Colonic mucosa (tissue), 4 donors: Measurements from ENCODE around the gene ALX4. TPM values are rescaled to one million over a fixed set of nuclear protein-coding genes. Genes with fewer than 3 reads are reported as not detected.

Experiments used
- DNase-seq: peaks from one replicate; pipeline ENCODE4 v3.0.0-alpha.2; 2020
- H3K27ac ChIP-seq: fragments of 200-600 bp; one replicate; pipeline ENCODE4 v1.8.0; 2021
- H3K27me3 ChIP-seq: fragments of 200-600 bp; one replicate; pipeline ENCODE4 v1.8.0; 2021
- H3K36me3 ChIP-seq: fragments of 200-600 bp; one replicate; pipeline ENCODE4 v1.8.0; 2021
- H3K4me1 ChIP-seq: fragments of 200-600 bp; one replicate; pipeline ENCODE4 v1.8.0; 2021; ENCODE audit warnings: mild to moderate bottlenecking
- H3K4me3 ChIP-seq: fragments of 200-600 bp; one replicate; pipeline ENCODE4 v1.8.0; 2021
- H3K9ac ChIP-seq, 2 donors: one replicate each; pipeline ENCODE4 v1.7.0; 2013; ENCODE audit warnings: control low read depth in 2 of 2, low read depth in 2 of 2, low read length in 2 of 2
- H3K9me3 ChIP-seq: fragments of 200-600 bp; one replicate; pipeline ENCODE4 v1.8.0; 2021
- intact Hi-C: fragments of 100-400 bp; cut with DNase I; formaldehyde crosslinking; loops from one replicate; pipeline ENCODE4 v1.14.1; 2022
- total RNA-seq, 2 donors: library from RNA; stranded (reverse); fragmentation: NEBNext Ultra II Directional in 1 of 2; extraction: Animal tissue kit (Norgen Biotek cat#: 25700) in 1 of 2; gene quantifications; one replicate each; pipeline ENCODE4 v1.2.1, GENCODE V29; 2021
- TF ChIP-seq, protein P1 (sequence below): fragments of 200-600 bp; IDR thresholded peaks from one replicate; pipeline ENCODE4 v1.8.0; 2022; ENCODE audit warnings: antibody characterized with exemption, mild to moderate bottlenecking
- donor health status: healthy.
- donor health status: DM: no; HTN: no; CAD: no.
- donor health status: DM: no; HTN: no; CAD: no.

The ALX4 gene
- total RNA-seq, 2 donors from 2014 or later = not detected

DNA sequence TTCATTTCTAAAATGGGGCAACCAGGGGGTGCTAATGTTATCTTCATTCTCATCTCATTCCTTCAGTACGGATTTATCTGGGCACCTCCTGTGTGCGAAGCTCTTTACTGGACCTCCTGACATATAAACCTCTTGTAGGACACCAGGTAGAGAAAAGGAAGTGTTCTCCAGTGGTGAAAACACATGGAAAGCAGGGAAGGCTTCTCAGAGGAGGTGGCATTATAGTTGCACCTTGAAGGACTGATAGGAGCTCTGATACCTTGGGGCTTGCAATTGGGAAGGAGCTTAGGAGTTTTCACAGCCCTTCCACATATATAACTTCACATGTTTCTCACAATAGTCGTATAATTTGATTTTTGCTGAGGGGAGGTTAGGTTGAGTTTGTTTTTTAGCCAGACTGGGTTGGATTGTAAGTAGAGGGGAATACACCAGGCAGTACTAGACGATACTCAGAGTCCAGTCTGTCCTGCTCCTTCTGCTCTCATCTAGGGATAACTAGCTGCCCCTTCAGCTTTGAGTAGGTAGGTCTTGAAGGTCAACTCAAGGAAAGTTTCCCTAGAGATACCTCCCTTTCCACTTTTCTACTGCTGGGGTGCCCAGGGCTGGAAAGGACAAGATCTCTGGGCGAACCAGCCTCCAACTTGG, 34.0 kb upstream of the ALX4 start:
- Histone ChIP-seq H3K27me3 (no peaks in the 10 kb centered on the region), H3K4me3 (no peak overlapping the region), H3K9me3 (no peaks in the 10 kb centered on the region), H3K4me1 (no peaks in the 10 kb centered on the region), H3K36me3 (no peaks in the 10 kb centered on the region), H3K27ac (no peak overlapping the region), H3K9ac (no peak overlapping the region)
- DNase-seq = no peak
- TF ChIP-seq, protein P1, sequence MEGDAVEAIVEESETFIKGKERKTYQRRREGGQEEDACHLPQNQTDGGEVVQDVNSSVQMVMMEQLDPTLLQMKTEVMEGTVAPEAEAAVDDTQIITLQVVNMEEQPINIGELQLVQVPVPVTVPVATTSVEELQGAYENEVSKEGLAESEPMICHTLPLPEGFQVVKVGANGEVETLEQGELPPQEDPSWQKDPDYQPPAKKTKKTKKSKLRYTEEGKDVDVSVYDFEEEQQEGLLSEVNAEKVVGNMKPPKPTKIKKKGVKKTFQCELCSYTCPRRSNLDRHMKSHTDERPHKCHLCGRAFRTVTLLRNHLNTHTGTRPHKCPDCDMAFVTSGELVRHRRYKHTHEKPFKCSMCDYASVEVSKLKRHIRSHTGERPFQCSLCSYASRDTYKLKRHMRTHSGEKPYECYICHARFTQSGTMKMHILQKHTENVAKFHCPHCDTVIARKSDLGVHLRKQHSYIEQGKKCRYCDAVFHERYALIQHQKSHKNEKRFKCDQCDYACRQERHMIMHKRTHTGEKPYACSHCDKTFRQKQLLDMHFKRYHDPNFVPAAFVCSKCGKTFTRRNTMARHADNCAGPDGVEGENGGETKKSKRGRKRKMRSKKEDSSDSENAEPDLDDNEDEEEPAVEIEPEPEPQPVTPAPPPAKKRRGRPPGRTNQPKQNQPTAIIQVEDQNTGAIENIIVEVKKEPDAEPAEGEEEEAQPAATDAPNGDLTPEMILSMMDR = no peak
- intact Hi-C loops = no loop called here

DNA sequence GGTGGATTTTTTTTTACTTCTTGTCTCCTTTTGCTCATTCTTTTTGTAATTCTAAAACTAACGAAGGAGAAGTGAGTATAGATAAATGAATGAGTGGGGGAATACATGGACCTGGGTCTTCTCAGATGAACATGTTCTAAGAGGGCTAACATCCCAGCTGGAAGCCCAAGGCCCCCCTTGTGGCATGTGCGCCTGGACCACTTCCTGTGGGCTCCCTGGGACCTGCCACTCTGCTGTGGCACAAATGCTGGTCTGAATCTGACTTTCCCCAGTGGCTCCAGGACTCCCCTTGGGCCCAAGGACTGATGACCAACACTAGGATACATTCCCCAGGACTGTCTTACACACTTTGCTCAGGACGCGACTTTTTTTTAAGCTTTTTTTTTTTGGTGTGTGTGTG, 32.7 kb upstream of the ALX4 start:
- Histone ChIP-seq H3K4me1 (no peaks in the 10 kb centered on the region), H3K27me3 (no peaks in the 10 kb centered on the region), H3K36me3 (no peaks in the 10 kb centered on the region), H3K27ac (no peak overlapping the region), H3K9ac (no peak overlapping the region), H3K4me3 (no peak overlapping the region), H3K9me3 (no peaks in the 10 kb centered on the region)
- DNase-seq = no peak
- intact Hi-C loops = no loop called here
- TF ChIP-seq, protein P1 = no peak

DNA sequence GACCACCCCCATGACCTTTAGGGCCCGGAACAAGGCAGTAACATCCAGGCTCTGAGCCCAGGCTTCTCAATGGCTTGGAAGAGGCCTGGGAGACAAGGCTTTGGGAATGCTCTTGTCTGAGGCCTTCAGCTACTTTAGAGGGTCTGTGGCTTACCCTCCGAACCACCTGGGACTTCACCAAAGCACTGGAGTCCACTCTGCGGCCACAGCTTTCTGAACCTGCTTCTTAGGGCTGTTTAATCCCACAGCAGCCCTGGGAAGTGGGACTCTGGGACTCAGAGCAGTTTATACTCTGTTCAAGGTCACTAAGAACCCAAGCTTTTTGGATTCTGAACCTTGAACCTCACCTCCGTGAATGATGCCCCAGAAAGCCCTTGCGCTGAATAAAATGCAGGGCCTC, 30.7 kb upstream of the ALX4 start:
- H3K36me3 ChIP-seq = no peaks in the 10 kb centered on the region
- no peak overlapping the region for H3K4me3 ChIP-seq
- no peaks in the 10 kb centered on the region for H3K9me3 ChIP-seq
- TF ChIP-seq, protein P1 = no peak
- intact Hi-C loops = no loop called here
- no peaks in the 10 kb centered on the region for H3K4me1 ChIP-seq
- no peak for DNase-seq
- no peak overlapping the region for H3K9ac ChIP-seq
- H3K27ac ChIP-seq = no peak overlapping the region
- H3K27me3 ChIP-seq = peaks cover 6% of the 10 kb centered on the region

DNA sequence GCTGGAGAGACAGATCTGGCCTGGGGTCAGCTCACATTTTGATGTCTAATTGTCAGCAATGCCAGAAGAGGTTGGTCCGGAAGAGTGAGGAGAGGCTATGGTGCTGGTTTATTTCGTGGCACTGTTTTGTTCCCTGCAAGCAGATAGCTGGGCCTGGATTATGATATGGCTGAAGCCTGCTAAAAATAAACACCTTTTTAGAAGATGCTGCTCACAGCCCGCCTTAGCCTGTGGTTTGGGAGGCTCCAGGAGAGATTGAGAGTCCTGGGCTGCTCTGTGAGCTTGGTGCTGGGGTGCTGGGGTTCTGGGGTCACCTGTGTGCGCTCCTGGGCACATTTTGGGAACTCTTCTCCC, 29.6 kb upstream of the ALX4 start:
- H3K4me1 ChIP-seq = no peaks in the 10 kb centered on the region
- DNase-seq = no peak
- TF ChIP-seq, protein P1 = no peak
- peaks cover 6% of the 10 kb centered on the region for H3K27me3 ChIP-seq
- H3K36me3 ChIP-seq = no peaks in the 10 kb centered on the region
- H3K4me3 ChIP-seq = no peak overlapping the region
- intact Hi-C loops = no loop called here
- H3K9ac ChIP-seq = no peak overlapping the region
- no peaks in the 10 kb centered on the region for H3K9me3 ChIP-seq
- no peak overlapping the region for H3K27ac ChIP-seq

DNA sequence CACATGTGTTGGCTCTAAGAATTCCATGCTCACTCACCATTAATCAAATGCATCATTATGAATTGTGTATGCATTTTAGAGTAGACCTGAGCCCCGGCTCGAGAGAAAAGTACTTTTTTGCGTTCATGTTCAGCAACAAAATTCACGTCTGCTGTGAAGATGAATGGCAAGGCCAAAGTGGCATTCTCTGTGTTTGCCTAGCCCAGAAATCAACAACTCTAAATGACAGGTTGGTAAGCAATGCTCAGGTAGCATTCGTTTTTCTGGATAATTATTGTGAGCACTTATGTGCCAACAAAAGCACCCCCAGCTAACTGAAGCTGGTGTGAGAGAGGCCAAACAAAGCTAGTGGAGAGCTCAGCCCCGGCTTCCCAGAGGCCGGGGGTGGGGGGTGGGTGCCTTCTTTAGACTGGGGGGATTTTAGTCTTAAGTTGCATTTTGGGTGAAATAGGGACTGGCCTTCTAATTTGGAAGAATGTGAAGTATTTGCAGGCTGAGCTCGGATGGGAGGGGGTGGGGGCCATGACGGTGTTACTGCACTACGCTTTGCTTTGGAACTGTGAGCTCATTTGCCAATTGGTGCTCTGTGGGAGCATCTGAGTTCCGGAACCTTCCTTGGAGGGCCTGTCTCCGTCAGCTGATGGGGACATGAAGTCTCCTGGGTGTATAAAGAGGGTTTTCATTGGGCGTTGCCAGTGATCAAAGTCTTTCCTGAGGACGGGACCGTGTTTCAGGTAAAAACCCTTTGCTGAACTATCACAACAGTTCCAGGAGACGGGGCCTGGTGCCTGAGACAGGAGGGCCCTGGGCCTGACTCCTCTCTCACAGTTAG, 29.0 kb upstream of the ALX4 start:
- no peaks in the 10 kb centered on the region for H3K4me1 ChIP-seq
- peaks cover 6% of the 10 kb centered on the region for H3K27me3 ChIP-seq
- no peaks in the 10 kb centered on the region for H3K9me3 ChIP-seq
- TF ChIP-seq, protein P1 = no peak
- no peak overlapping the region for H3K4me3 ChIP-seq
- H3K36me3 ChIP-seq = no peaks in the 10 kb centered on the region
- DNase-seq = no peak
- no peak overlapping the region for H3K9ac ChIP-seq
- intact Hi-C loops = no loop called here
- H3K27ac ChIP-seq = no peak overlapping the region
